Kasumi-1 (cell line): Measurements from ENCODE around the gene BICRA.

ENCODE experiments used
- DNase-seq, 2 experiments: peaks; one replicate each; lab custom pipeline; 2025; lab: John Stamatoyannopoulos, UW

The BICRA gene

DNA sequence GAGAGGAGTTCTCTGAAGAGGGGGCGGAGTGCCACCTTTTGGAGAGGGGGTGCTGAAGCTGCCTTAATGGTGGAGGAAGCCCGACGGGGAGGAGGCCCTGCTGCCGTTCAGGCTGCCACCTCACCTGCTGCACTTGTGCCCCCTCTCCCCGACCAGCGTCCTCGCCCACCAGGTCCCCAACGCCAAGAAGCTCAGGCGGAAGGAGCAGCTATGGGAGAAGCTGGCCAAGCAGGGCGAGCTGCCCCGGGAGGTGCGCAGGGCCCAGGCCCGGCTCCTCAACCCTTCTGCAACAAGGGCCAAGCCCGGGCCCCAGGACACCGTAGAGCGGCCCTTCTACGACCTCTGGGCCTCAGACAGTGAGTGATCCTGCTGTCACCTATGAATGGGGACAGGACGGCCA is 141.8 kb downstream of the BICRA start:
- no peak for DNase-seq

DNA sequence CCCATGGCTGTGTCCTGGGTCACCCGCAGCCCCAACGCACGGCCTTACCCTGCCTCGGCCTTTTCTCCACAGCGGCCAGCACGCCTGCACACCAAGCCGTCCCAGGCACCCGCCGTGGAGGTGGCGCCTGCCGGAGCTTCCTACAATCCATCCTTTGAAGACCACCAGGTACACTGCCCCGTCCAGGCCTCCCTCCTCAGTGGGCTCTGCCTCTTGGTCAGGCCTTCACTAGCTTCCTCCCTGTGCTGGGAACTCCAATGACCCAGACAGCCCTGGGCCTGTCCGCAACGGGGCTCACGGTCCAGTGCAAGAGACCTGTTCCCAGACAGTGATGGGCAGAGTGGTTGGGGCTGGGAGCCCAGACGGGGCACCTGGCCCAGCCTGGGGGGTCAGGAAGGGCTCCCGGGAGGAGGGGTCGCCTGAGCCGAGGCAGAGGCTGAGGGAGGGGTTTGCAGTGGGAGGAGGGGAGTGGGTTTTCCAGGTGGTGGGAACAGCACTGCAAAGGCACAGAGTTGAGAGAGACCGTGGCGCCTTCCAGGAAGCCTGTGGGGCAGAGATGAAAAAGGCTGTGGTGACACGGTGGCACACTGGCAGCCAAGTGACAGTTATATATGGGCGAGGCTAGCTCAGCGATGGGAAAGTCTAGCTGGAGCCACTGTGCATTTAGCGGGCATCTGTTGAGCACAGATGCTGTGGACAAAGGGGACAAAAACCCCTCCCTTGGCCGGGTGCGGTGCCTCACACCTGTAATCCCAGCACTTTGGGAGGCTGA is 143.7 kb downstream of the BICRA start:
- DNase-seq = no peak
